H9 (cell line): ENCODE results near the gene OR51E1. TPM values are rescaled to one million over a fixed set of nuclear protein-coding genes. Genes with fewer than 3 reads are reported as not detected.

ENCODE experiments used
- DNase-seq: peaks from one replicate; pipeline ENCODE4 v3.0.0-alpha.2; 2017
- H2AFZ ChIP-seq: one replicate; pipeline ENCODE4 v1.6.1; 2013; ENCODE audit warnings: mild to moderate bottlenecking, low read length, control low read depth, moderate library complexity
- H2AK5ac ChIP-seq: 2 replicates; pipeline ENCODE4 v1.6.1; 2013; ENCODE audit warnings: low read length, control low read depth, mixed read lengths; ENCODE audit not compliant: insufficient read length
- H2BK120ac ChIP-seq: one replicate; pipeline ENCODE4 v1.6.1; 2013; ENCODE audit warnings: low read depth, mild to moderate bottlenecking, low read length, control low read depth, inconsistent platforms; ENCODE audit not compliant: poor library complexity, severe bottlenecking
- H2BK12ac ChIP-seq: 2 replicates; pipeline ENCODE4 v1.6.1; 2013; ENCODE audit warnings: low read length, control low read depth, mixed read lengths, low read depth; ENCODE audit not compliant: insufficient read length
- H2BK15ac ChIP-seq: 2 replicates; pipeline ENCODE4 v1.6.1; 2013; ENCODE audit warnings: low read depth, low read length, control low read depth
- H2BK20ac ChIP-seq: one replicate; pipeline ENCODE4 v1.6.1; 2013; ENCODE audit warnings: low read depth, mild to moderate bottlenecking, low read length, control low read depth, inconsistent platforms; ENCODE audit not compliant: poor library complexity, severe bottlenecking
- H2BK5ac ChIP-seq: 2 replicates; pipeline ENCODE4 v1.6.1; 2013; ENCODE audit warnings: low read length, control low read depth, mixed read lengths; ENCODE audit not compliant: insufficient read length
- H3K14ac ChIP-seq: 2 replicates; pipeline ENCODE4 v1.6.1; 2013; ENCODE audit warnings: low read length, control low read depth; ENCODE audit not compliant: insufficient read depth
- H3K18ac ChIP-seq: 2 replicates; pipeline ENCODE4 v1.6.1; 2013; ENCODE audit warnings: low read depth, mild to moderate bottlenecking, mixed read lengths, low read length, control low read depth; ENCODE audit not compliant: insufficient read length
- H3K23ac ChIP-seq: 2 replicates; pipeline ENCODE4 v1.6.1; 2013; ENCODE audit warnings: low read length, control low read depth, mixed read lengths, low read depth; ENCODE audit not compliant: insufficient read length
- H3K23me2 ChIP-seq: 2 replicates; pipeline ENCODE4 v1.6.1; 2013; ENCODE audit warnings: low read depth, mild to moderate bottlenecking, mixed read lengths, low read length, control low read depth; ENCODE audit not compliant: insufficient read length, poor library complexity, severe bottlenecking
- H3K27ac ChIP-seq: 2 replicates; pipeline ENCODE4 v1.5.1; 2013; ENCODE audit warnings: low read length, control low read depth, mixed read lengths, low read depth; ENCODE audit not compliant: insufficient read length
- H3K27me3 ChIP-seq: 2 replicates; pipeline ENCODE4 v1.6.1; 2013; ENCODE audit warnings: low read length, control low read depth, inconsistent platforms; ENCODE audit not compliant: insufficient read depth
- H3K4ac ChIP-seq: 2 replicates; pipeline ENCODE4 v1.6.1; 2013; ENCODE audit warnings: low read depth, mild to moderate bottlenecking, control low read depth, inconsistent platforms, low read length, moderate library complexity
- H3K4me1 ChIP-seq: 2 replicates; pipeline ENCODE4 v1.6.1; 2013; ENCODE audit warnings: low read length, control low read depth, inconsistent platforms; ENCODE audit not compliant: insufficient read depth
- H3K4me2 ChIP-seq: 2 replicates; pipeline ENCODE4 v1.6.1; 2013; ENCODE audit warnings: low read length, control low read depth, mixed read lengths; ENCODE audit not compliant: insufficient read length, insufficient read depth
- H3K56ac ChIP-seq: 2 replicates; pipeline ENCODE4 v1.6.1; 2013; ENCODE audit warnings: low read depth, mild to moderate bottlenecking, mixed read lengths, low read length, control low read depth; ENCODE audit not compliant: insufficient read length
- H3K79me1 ChIP-seq: 2 replicates; pipeline ENCODE4 v1.6.1; 2013; ENCODE audit warnings: low read depth, mild to moderate bottlenecking, moderate library complexity, low read length, control low read depth, inconsistent platforms; ENCODE audit not compliant: insufficient read depth, poor library complexity, severe bottlenecking
- H3K79me2 ChIP-seq: 2 replicates; pipeline ENCODE4 v1.6.1; 2013; ENCODE audit warnings: low read length, control low read depth, inconsistent platforms; ENCODE audit not compliant: insufficient read depth
- H3K9ac ChIP-seq: 2 replicates; pipeline ENCODE4 v1.6.1; 2013; ENCODE audit warnings: low read length, control low read depth, mixed read lengths; ENCODE audit not compliant: insufficient read length; ENCODE audit errors: extremely low read depth
- H3K9me3 ChIP-seq: one replicate; pipeline ENCODE4 v1.6.1; 2013; ENCODE audit warnings: low read depth, low read length, inconsistent platforms; ENCODE audit not compliant: control insufficient read depth
- H3T11ph ChIP-seq: one replicate; pipeline ENCODE4 v1.6.1; 2013; ENCODE audit warnings: mild to moderate bottlenecking, low read length, control low read depth, inconsistent platforms
- H4K20me1 ChIP-seq: one replicate; pipeline ENCODE4 v1.6.1; 2013; ENCODE audit not compliant: control insufficient read depth, insufficient read length, insufficient read depth
- H4K5ac ChIP-seq: 2 replicates; pipeline ENCODE4 v1.6.1; 2013; ENCODE audit warnings: low read depth, mild to moderate bottlenecking, mixed read lengths, low read length, control low read depth; ENCODE audit not compliant: insufficient read length
- H4K8ac ChIP-seq: replicated peaks from 2 replicates; pipeline ENCODE4 v1.6.1; 2013; ENCODE audit warnings: low read length, control low read depth, mixed read lengths, low read depth; ENCODE audit not compliant: insufficient read length
- H4K91ac ChIP-seq: 2 replicates; pipeline ENCODE4 v1.6.1; 2013; ENCODE audit warnings: low read depth, mild to moderate bottlenecking, moderate library complexity, mixed read lengths, low read length, control low read depth; ENCODE audit not compliant: insufficient read length
- H3K27ac Mint-ChIP-seq, 3 experiments: 2 replicates in 2 of 3; 3 replicates in 1 of 3; pipeline ENCODE4 v1.8.0; 2020 to 2021; ENCODE audit warnings: mixed read lengths in 3 of 3, mild to moderate bottlenecking in 1 of 3, moderate library complexity in 1 of 3
- H3K27me3 Mint-ChIP-seq: 2 replicates; pipeline ENCODE4 v1.8.0; 2021; ENCODE audit warnings: low read depth, mild to moderate bottlenecking, moderate library complexity, mixed read lengths
- H3K36me3 Mint-ChIP-seq, 3 experiments: 2 replicates in 2 of 3; 3 replicates in 1 of 3; pipeline ENCODE4 v1.8.0; 2020 to 2021; ENCODE audit warnings: low read depth in 3 of 3, mixed read lengths in 3 of 3; ENCODE audit not compliant: insufficient read depth in 1 of 3
- H3K4me1 Mint-ChIP-seq, 2 experiments: 2 replicates each; pipeline ENCODE4 v1.8.0; 2020; ENCODE audit warnings: mixed read lengths in 2 of 2
- H3K4me3 Mint-ChIP-seq, 2 experiments: 2 replicates in 1 of 2; 3 replicates in 1 of 2; pipeline ENCODE4 v1.8.0; 2020 to 2021; ENCODE audit warnings: mild to moderate bottlenecking in 2 of 2, mixed read lengths in 2 of 2, moderate library complexity in 1 of 2
- H3K9me3 Mint-ChIP-seq, 2 experiments: 2 replicates in 1 of 2; 3 replicates in 1 of 2; pipeline ENCODE4 v1.8.0; 2020; ENCODE audit warnings: mild to moderate bottlenecking in 2 of 2, mixed read lengths in 2 of 2, moderate library complexity in 1 of 2
- WGBS: extraction: QIAGEN DNeasy Blood & Tissue Kit; methylation state at CpG from one replicate; pipeline ENCODE4 v1.1.7; 2013; ENCODE audit warnings: missing lambda C conversion rate, low lambda C conversion rate, mixed read lengths; ENCODE audit not compliant: insufficient read length; ENCODE audit errors: extremely low coverage; 5-methylcytosine and 5-hydroxymethylcytosine counted together
- total RNA-seq: library from RNA; stranded (reverse); gene quantifications from 2 replicates; pipeline ENCODE4 v1.2.1, GENCODE V29; 2021
- TF ChIP-seq, protein P1 (sequence below): fragments of 200-600 bp; sonication (generic); conservative IDR thresholded peaks from 3 replicates; pipeline ENCODE4 v1.8.0; 2021; ENCODE audit warnings: antibody characterized with exemption, mild to moderate bottlenecking

The OR51E1 gene
- total RNA-seq, 1 experiment from 2014 or later: not detected

DNA sequence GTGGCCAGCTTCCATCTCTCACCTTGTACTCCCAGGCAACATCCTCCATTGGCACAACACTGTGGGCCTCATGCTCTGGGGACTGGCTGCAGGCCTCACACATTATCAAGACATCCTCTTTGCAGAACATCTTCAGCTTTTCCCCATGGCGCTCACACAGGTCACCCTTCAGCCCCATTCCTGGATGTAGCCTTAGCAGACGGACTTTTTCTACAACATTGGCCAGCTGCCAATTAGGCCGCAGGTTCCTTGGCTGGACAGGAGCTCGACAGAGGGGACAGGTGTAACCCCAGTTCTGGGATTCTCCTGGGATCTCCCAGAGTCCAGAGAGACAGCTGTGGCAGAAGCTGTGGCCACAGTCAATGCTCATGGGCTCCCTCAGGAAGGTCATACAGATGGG, 38.7 kb upstream of the OR51E1 start:
- Mint-ChIP-seq H3K9me3 (no peaks in the 10 kb centered on the region), H3K27me3 (peaks cover 7% of the 10 kb centered on the region), H3K4me3 (no peak overlapping the region), H3K27ac (no peak overlapping the region; a peak in 1 of 7 replicates), H3K4me1 (peaks cover 7 to 9% of the 10 kb centered on the region in 2 experiments), H3K36me3 (peaks cover 4 to 17% (median 16%) of the 10 kb centered on the region in 3 experiments; a peak in 6 of 7 replicates)
- Histone ChIP-seq H2BK12ac (no peak overlapping the region), H3K23ac (no peak overlapping the region), H2BK15ac (no peak overlapping the region), H3K27ac (no peak overlapping the region), H3T11ph (no peak overlapping the region), H3K4me1 (no peaks in the 10 kb centered on the region), H3K4ac (no peak overlapping the region), H4K91ac (no peak overlapping the region), H3K4me2 (no peak overlapping the region), H3K79me1 (no peaks in the 10 kb centered on the region), H4K20me1 (no peaks in the 10 kb centered on the region), H2BK20ac (no peak overlapping the region), H4K8ac (no peak overlapping the region), H2AK5ac (no peak overlapping the region), H3K27me3 (no peaks in the 10 kb centered on the region), H3K18ac (no peak overlapping the region), H3K9ac (no peak overlapping the region), H3K23me2 (no peaks in the 10 kb centered on the region), H2BK120ac (no peak overlapping the region), H3K14ac (no peak overlapping the region), H4K5ac (no peak overlapping the region), H2AFZ (no peak overlapping the region), H3K79me2 (no peaks in the 10 kb centered on the region), H2BK5ac (no peak overlapping the region), H3K9me3 (no peaks in the 10 kb centered on the region), H3K56ac (no peak overlapping the region)
- WGBS: no CpG with 5 or more reads among the region's 4 CpGs
- DNase-seq: no peak
- TF ChIP-seq, protein P1, sequence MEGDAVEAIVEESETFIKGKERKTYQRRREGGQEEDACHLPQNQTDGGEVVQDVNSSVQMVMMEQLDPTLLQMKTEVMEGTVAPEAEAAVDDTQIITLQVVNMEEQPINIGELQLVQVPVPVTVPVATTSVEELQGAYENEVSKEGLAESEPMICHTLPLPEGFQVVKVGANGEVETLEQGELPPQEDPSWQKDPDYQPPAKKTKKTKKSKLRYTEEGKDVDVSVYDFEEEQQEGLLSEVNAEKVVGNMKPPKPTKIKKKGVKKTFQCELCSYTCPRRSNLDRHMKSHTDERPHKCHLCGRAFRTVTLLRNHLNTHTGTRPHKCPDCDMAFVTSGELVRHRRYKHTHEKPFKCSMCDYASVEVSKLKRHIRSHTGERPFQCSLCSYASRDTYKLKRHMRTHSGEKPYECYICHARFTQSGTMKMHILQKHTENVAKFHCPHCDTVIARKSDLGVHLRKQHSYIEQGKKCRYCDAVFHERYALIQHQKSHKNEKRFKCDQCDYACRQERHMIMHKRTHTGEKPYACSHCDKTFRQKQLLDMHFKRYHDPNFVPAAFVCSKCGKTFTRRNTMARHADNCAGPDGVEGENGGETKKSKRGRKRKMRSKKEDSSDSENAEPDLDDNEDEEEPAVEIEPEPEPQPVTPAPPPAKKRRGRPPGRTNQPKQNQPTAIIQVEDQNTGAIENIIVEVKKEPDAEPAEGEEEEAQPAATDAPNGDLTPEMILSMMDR: no peak
